GM20431 (cell line): Measurements from ENCODE around the gene PXMP4.
"Not testable (repeated sequence)": the region's sequence is repeated elsewhere in the genome, so short reads cannot be mapped to it uniquely, and the experiment has no call there.

ENCODE experiments used
- in situ Hi-C: fragments of 300-500 bp; cut with MseI, MboI; formaldehyde crosslinking; loops from one replicate; pipeline ENCODE4 v1.15.0; 2020; ENCODE audit warnings: low sequenced_read_pairs; ENCODE audit not compliant: unreplicated experiment

PXMP4 gene

DNA sequence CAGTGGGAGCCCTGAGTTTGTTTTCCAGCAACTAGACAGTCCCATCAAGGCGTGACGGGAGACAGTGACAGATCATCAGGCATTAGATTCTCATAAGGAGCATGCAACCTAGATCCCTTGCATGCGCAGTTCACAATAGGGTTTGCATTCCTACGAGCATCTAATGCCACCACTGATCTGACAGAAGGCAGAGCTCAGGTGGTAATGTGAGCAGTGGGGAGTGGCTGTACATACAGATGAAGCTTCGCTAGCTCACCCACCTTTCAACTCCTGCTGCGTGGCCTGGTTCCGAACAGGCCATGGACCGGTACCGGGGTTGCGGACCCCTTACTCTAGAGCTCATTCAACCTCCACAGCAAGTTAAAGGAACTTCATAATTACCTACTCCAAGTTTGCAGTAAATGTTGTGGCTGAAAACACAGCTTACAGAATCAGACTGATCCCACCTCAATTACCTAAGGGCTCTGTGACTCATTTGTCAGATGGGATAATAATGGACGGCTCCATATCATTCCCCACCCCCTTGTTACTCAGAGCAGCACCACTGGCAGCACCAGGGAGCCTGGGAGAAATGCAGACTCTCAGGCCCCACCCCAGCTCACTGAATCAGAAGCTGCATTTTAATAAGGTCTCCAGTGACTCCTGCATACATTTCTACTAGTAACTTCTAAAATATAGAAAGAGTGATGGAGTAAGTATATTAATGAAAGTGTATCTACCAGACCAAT is 15.7 kb downstream of the PXMP4 start:
- in situ Hi-C loops, result no loop called here

DNA sequence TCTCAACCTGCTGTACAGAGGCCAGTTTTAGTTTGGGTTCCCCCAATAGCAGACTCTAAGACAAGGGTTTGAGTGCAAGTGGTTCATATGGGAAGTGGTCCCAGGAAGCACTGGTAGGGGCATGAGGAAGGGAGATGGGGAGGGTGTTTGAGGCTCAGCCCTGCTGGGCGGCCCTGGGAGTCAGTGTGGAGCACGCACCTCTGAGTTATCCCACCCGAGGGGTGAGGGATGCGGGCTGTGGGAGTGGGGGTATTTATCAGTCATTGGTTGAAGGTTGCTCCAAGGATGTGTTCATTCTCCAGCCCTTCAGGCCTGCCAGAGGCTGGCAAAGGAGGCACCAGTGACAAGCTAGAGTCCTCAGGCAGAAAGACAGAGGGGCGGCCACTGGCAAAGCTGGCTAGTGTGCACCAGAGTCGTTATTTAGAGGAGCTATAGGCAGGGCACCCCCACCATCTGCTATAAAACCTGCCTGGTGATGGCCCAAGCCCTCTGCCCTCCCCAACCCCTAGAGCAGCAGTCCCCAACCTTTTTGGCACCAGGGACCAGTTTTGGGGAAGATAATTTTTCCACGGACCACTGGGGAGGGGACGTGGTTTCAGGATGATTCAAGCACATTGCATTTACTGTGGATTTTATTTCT is 16.5 kb downstream of the PXMP4 start:
- in situ Hi-C loops, result no loop called here

GRCh38 chr20:33702861-33703260 is 17.2 kb downstream of the PXMP4 start:
- in situ Hi-C loops, result no loop called here

GRCh38 chr20:33701629-33702450 is 18.3 kb downstream of the PXMP4 start:
- in situ Hi-C loops, result no loop called here

GRCh38 chr20:33700696-33701441 is 19.2 kb downstream of the PXMP4 start:
- in situ Hi-C loops, result not testable (repeated sequence)

DNA sequence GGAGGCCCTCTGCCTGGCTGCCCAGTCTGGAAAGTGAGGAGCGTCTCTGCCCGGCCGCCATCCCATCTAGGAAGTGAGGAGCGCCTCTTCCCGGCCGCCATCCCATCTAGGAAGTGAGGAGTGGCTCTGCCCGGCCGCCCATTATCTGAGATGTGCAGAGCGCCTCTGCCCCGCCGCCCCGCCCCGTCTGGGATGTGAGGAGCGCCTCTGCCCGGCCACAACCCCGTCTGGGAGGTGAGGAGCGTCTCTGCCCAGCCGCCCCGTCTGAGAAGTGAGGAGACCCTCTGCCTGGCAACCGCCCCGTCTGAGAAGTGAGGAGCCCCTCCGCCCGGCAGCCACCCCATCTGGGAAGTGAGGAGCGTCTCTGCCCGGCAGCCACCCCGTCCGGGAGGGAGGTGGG is 21.1 kb downstream of the PXMP4 start:
- in situ Hi-C loops, result not testable (repeated sequence)

GRCh38 chr20:33697129-33697528 is 23.0 kb downstream of the PXMP4 start:
- in situ Hi-C loops, result no loop called here

- in situ Hi-C loops, result no loop called here
Measured at GRCh38 chr20:33696448-33696847, 23.7 kb downstream of the PXMP4 start.

- in situ Hi-C loops, result no loop called here
Measured at GRCh38 chr20:33694639-33695012, 25.5 kb downstream of the PXMP4 start.

- in situ Hi-C loops, result no loop called here
Measured at GRCh38 chr20:33693741-33694638, 26.1 kb downstream of the PXMP4 start.

DNA sequence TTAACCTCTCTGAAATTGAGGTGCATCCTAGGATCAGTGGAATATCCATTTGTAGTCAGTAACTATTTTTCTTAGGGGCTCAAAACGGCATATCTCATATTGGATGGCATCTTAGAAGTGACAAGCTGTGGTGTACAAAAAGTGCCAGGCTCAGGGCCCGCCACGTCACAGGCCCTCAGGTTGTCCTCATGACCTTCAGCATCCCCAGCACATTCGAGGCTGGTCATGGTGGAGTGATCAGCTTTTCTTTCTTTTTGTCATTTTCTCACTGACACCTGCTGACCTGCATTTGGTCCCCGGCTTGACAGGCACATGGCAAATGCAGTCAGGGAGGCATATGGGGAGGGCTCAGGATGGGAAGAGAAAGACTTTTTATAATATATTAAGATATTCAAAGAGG is 26.8 kb downstream of the PXMP4 start:
- in situ Hi-C loops, result no loop called here

- in situ Hi-C loops, result no loop called here
Measured at GRCh38 chr20:33689973-33690372, 30.1 kb downstream of the PXMP4 start.

- in situ Hi-C loops, result no loop called here
Measured at GRCh38 chr20:33689493-33689892, 30.6 kb downstream of the PXMP4 start.

DNA sequence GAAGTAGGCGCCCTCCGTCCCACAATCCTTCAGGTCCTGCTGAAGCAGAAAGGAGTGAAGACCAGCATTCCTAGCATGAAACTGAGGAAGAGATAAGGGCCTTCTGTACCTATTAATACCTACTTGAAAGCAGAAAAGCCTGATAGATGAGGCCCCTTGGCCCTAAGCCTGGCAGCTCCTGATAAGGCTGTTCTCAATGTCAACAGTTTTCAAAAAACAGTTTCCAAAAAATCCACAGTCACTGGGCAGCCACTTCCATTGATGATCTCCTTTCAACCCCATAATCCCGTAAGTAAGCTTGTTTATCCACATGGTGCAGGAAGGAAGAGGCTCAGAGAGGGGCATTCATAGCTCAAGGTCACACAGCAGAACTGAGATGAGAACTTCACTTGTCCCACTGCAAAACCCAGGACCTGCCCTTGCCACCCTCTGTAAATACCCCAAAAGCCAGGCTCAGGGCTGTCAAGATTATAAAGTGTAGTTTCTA is 31.1 kb downstream of the PXMP4 start:
- in situ Hi-C loops, result no loop called here

- in situ Hi-C loops, result no loop called here
Measured at GRCh38 chr20:33687993-33688937, 31.8 kb downstream of the PXMP4 start.

DNA sequence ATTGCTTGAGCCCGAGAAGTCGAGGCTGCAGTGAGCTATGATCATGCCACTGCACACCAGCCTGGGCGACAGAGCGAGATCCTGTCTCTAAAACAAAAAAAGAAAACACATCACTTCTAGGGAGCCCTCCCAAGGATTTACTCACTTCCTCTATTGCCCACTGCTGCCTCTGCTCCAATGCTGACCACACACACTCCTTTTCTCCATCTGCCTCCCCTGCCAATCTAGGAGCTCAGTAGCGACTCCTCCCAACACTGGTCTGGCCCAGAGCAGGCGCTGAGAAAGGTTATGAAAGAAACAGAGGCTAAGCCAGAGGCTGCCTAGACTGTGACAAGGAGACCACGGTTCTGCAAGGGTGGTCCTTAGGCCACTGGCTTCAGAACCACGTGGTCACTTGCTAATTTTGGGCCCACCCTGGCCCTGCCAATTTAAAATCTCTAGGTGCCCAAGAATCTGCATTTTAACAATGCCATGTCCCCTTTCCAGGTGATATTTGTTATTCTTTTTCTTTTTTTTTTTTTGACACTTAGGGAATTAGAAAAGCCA is 32.7 kb downstream of the PXMP4 start:
- in situ Hi-C loops, result no loop called here

- in situ Hi-C loops, result no loop called here
Measured at GRCh38 chr20:33686984-33687366, 33.1 kb downstream of the PXMP4 start.
